ENCODE data around the gene FAM180A. TPM values are rescaled to one million over a fixed set of nuclear protein-coding genes. Genes with fewer than 3 reads are reported as not detected.

Gene FAM180A
- total RNA-seq, 2 donors from 2014 or later, result not detected

GRCh38 chr7:135726276-135726788 is 22.3 kb downstream of the FAM180A start:
- no peaks in the 10 kb centered on the region for H3K4me1 Mint-ChIP-seq (ENCODE audit: low read depth)
- ATAC-seq (replicated peaks in 1 of 2) (no peak), DNase-seq (no peak)
- no peak overlapping the region for H3K27ac Mint-ChIP-seq
- H3K9me3 Mint-ChIP-seq, result no peaks in the 10 kb centered on the region
- H3K27me3 Mint-ChIP-seq (ENCODE audit: low read depth), result peaks cover 8% of the 10 kb centered on the region
- H3K4me3 Mint-ChIP-seq, result no peak overlapping the region
- H3K36me3 Mint-ChIP-seq (ENCODE audit: insufficient read depth in 2 of 2), result no peaks in the 10 kb centered on the region

GRCh38 chr7:135723411-135723810 is 25.2 kb downstream of the FAM180A start:
- no peaks in the 10 kb centered on the region for H3K36me3 Mint-ChIP-seq (ENCODE audit: insufficient read depth in 2 of 2)
- DNase-seq, result no peak
- H3K9me3 Mint-ChIP-seq, result no peaks in the 10 kb centered on the region
- ATAC-seq (replicated peaks in 1 of 2), result no peak
- H3K27ac Mint-ChIP-seq, result no peak overlapping the region
- peaks cover 20% of the 10 kb centered on the region for H3K27me3 Mint-ChIP-seq (ENCODE audit: low read depth)
- no peak overlapping the region for H3K4me3 Mint-ChIP-seq
- H3K4me1 Mint-ChIP-seq (ENCODE audit: low read depth), result no peaks in the 10 kb centered on the region

- H3K9me3 Mint-ChIP-seq, result no peaks in the 10 kb centered on the region
- H3K36me3 Mint-ChIP-seq (ENCODE audit: insufficient read depth in 2 of 2), result no peaks in the 10 kb centered on the region
- peaks cover 23% of the 10 kb centered on the region for H3K27me3 Mint-ChIP-seq (ENCODE audit: low read depth)
- no peak for DNase-seq
- no peaks in the 10 kb centered on the region for H3K4me1 Mint-ChIP-seq (ENCODE audit: low read depth)
- no peak overlapping the region for H3K27ac Mint-ChIP-seq
- ATAC-seq (replicated peaks in 1 of 2), result no peak
- no peak overlapping the region for H3K4me3 Mint-ChIP-seq
Observed at GRCh38 chr7:135721198-135721820, 27.3 kb downstream of the FAM180A start.

- Mint-ChIP-seq H3K36me3 (ENCODE audit: insufficient read depth in 2 of 2) (no peaks in the 10 kb centered on the region), H3K9me3 (no peaks in the 10 kb centered on the region), H3K4me3 (no peak overlapping the region), H3K27me3 (ENCODE audit: low read depth) (peaks cover 17% of the 10 kb centered on the region), H3K27ac (no peak overlapping the region), H3K4me1 (ENCODE audit: low read depth) (no peaks in the 10 kb centered on the region)
- ATAC-seq (replicated peaks in 1 of 2), result no peak
- DNase-seq, result no peak
Observed at GRCh38 chr7:135719688-135720087, 28.9 kb downstream of the FAM180A start.

- Mint-ChIP-seq H3K27ac (no peak overlapping the region), H3K9me3 (no peaks in the 10 kb centered on the region), H3K4me3 (no peak overlapping the region), H3K27me3 (ENCODE audit: low read depth) (peaks cover 17% of the 10 kb centered on the region), H3K4me1 (ENCODE audit: low read depth) (no peaks in the 10 kb centered on the region), H3K36me3 (ENCODE audit: insufficient read depth in 2 of 2) (no peaks in the 10 kb centered on the region)
- DNase-seq (no peak), ATAC-seq (replicated peaks in 1 of 2) (no peak)
Observed at GRCh38 chr7:135718794-135719437, 29.7 kb downstream of the FAM180A start.

GRCh38 chr7:135718219-135718618 is 30.4 kb downstream of the FAM180A start:
- Mint-ChIP-seq H3K4me3 (no peak overlapping the region), H3K4me1 (ENCODE audit: low read depth) (no peaks in the 10 kb centered on the region), H3K36me3 (ENCODE audit: insufficient read depth in 2 of 2) (no peaks in the 10 kb centered on the region), H3K9me3 (no peaks in the 10 kb centered on the region), H3K27ac (no peak overlapping the region), H3K27me3 (ENCODE audit: low read depth) (peaks cover 17% of the 10 kb centered on the region)
- DNase-seq (no peak), ATAC-seq (replicated peaks in 1 of 2) (no peak)

- no peak overlapping the region for H3K27ac Mint-ChIP-seq
- no peak for DNase-seq
Observed at GRCh38 chr7:135717693-135718092, 30.9 kb downstream of the FAM180A start.

GRCh38 chr7:135716677-135717238 is 31.9 kb downstream of the FAM180A start:
- Mint-ChIP-seq H3K4me3 (no peak overlapping the region), H3K27me3 (ENCODE audit: low read depth) (peaks cover 17% of the 10 kb centered on the region), H3K27ac (no peak overlapping the region), H3K4me1 (ENCODE audit: low read depth) (no peaks in the 10 kb centered on the region), H3K36me3 (ENCODE audit: insufficient read depth in 2 of 2) (no peaks in the 10 kb centered on the region), H3K9me3 (no peaks in the 10 kb centered on the region)
- DNase-seq (no peak), ATAC-seq (replicated peaks in 1 of 2) (no peak)

More at GRCh38 chr7:135717693-135718092, 30.9 kb downstream of the FAM180A start:
- Mint-ChIP-seq H3K4me3 (no peak overlapping the region), H3K9me3 (no peaks in the 10 kb centered on the region), H3K36me3 (ENCODE audit: insufficient read depth in 2 of 2) (no peaks in the 10 kb centered on the region), H3K27me3 (ENCODE audit: low read depth) (peaks cover 17% of the 10 kb centered on the region), H3K4me1 (ENCODE audit: low read depth) (no peaks in the 10 kb centered on the region)
- ATAC-seq (replicated peaks in 1 of 2), result no peak

GRCh38 chr7:135715673-135716072 is 32.9 kb downstream of the FAM180A start:
- no peak for ATAC-seq (replicated peaks in 1 of 2)
- no peaks in the 10 kb centered on the region for H3K9me3 Mint-ChIP-seq
- no peak overlapping the region for H3K27ac Mint-ChIP-seq
- H3K27me3 Mint-ChIP-seq (ENCODE audit: low read depth), result peaks cover 12% of the 10 kb centered on the region
- H3K36me3 Mint-ChIP-seq (ENCODE audit: insufficient read depth in 2 of 2), result no peaks in the 10 kb centered on the region
- H3K4me1 Mint-ChIP-seq (ENCODE audit: low read depth), result no peaks in the 10 kb centered on the region
- no peak overlapping the region for H3K4me3 Mint-ChIP-seq
- no peak for DNase-seq

- peaks cover 12% of the 10 kb centered on the region for H3K27me3 Mint-ChIP-seq (ENCODE audit: low read depth)
- ATAC-seq (replicated peaks in 1 of 2) (no peak), DNase-seq (no peak)
- H3K36me3 Mint-ChIP-seq (ENCODE audit: insufficient read depth in 2 of 2), result no peaks in the 10 kb centered on the region
- H3K4me1 Mint-ChIP-seq (ENCODE audit: low read depth), result no peaks in the 10 kb centered on the region
- no peak overlapping the region for H3K4me3 Mint-ChIP-seq
- no peak overlapping the region for H3K27ac Mint-ChIP-seq
- H3K9me3 Mint-ChIP-seq, result no peaks in the 10 kb centered on the region
Observed at GRCh38 chr7:135715055-135715522, 33.5 kb downstream of the FAM180A start.

GRCh38 chr7:135714534-135715009 is 34.0 kb downstream of the FAM180A start:
- H3K9me3 Mint-ChIP-seq, result no peaks in the 10 kb centered on the region

GRCh38 chr7:135713836-135714470 is 34.7 kb downstream of the FAM180A start:
- H3K9me3 Mint-ChIP-seq, result no peaks in the 10 kb centered on the region
- H3K4me1 Mint-ChIP-seq (ENCODE audit: low read depth), result no peaks in the 10 kb centered on the region
- H3K27ac Mint-ChIP-seq, result no peak overlapping the region
- H3K27me3 Mint-ChIP-seq (ENCODE audit: low read depth), result peaks cover 10% of the 10 kb centered on the region
- no peaks in the 10 kb centered on the region for H3K36me3 Mint-ChIP-seq (ENCODE audit: insufficient read depth in 2 of 2)
- DNase-seq, result no peak
- no peak overlapping the region for H3K4me3 Mint-ChIP-seq
- no peak for ATAC-seq (replicated peaks in 1 of 2)

More at GRCh38 chr7:135714534-135715009, 34.0 kb downstream of the FAM180A start:
- DNase-seq (no peak), ATAC-seq (replicated peaks in 1 of 2) (no peak)
- peaks cover 12% of the 10 kb centered on the region for H3K27me3 Mint-ChIP-seq (ENCODE audit: low read depth)
- H3K4me1 Mint-ChIP-seq (ENCODE audit: low read depth), result no peaks in the 10 kb centered on the region
- no peak overlapping the region for H3K27ac Mint-ChIP-seq
- no peak overlapping the region for H3K4me3 Mint-ChIP-seq
- no peaks in the 10 kb centered on the region for H3K36me3 Mint-ChIP-seq (ENCODE audit: insufficient read depth in 2 of 2)

GRCh38 chr7:135712796-135713195 is 35.8 kb downstream of the FAM180A start:
- no peak for DNase-seq
- ATAC-seq (replicated peaks in 1 of 2), result no peak
- no peak overlapping the region for H3K27ac Mint-ChIP-seq
- no peaks in the 10 kb centered on the region for H3K4me1 Mint-ChIP-seq (ENCODE audit: low read depth)
- H3K9me3 Mint-ChIP-seq, result no peaks in the 10 kb centered on the region
- no peaks in the 10 kb centered on the region for H3K27me3 Mint-ChIP-seq (ENCODE audit: low read depth)
- H3K4me3 Mint-ChIP-seq, result no peak overlapping the region
- no peaks in the 10 kb centered on the region for H3K36me3 Mint-ChIP-seq (ENCODE audit: insufficient read depth in 2 of 2)

All from activated T-cell treated with anti-CD3 and anti-CD28 coated beads, Interleukin-2, amount 50 U/mL, for 72 hours (primary cell).